Heart left ventricle (tissue), 13 donors: ENCODE measurements around the gene TRIM9.

Experiments
- POLR2A ChIP-seq, 2 donors: fragments of 450-650 bp; IDR thresholded peaks; one replicate each; pipeline ENCODE4 v1.6.1; 2017; ENCODE audit warnings: antibody characterized with exemption in 2 of 2, mild to moderate bottlenecking in 2 of 2, moderate library complexity in 2 of 2
- TF ChIP-seq, protein P1 (sequence below), 12 donors: fragments of 200-600 bp; sonication (generic) in 4 of 12; IDR thresholded peaks; one replicate each; pipeline versions ENCODE4 v1.5.0 to v1.8.0; 2018 to 2022; ENCODE audit warnings: antibody characterized with exemption in 12 of 12, mild to moderate bottlenecking in 5 of 12
- donor health status: ischemic (EF 13 %, LVEDD 7.1; RV severe dilation, severe dysfunction).
- donor health status: DM: no; HTN: yes; CAD: no.
- donor health status: DM: no; HTN: no; CAD: no.
- donor health status: ischemic (EF 25% LVEDD 6.9; RV normal size, moderate dysfunction).
- donor health status: ischemic (EF 25% LVEDD 5.7; RV mildly dilated, moderate dysfunction).
- donor health status: ischemic (EF 35%, LVEDD 5.7; RV mildly dilated, moderate dysfunction).
- donor health status: nonischemic (EF 11% LVEDD 7.7; RV severe dilation, severe dysfunction).
- donor health status: DM: yes; HTN: yes; CAD: no.
- donor health status: PGD.
- donor health status: ischemic (EF 29% LVEDD 5.4; RV normal size, mild dysfunction).
- donor health status: nonischemic (EF 23%, LVEDD 6.1; RV moderate dilation, normal function).

DNA sequence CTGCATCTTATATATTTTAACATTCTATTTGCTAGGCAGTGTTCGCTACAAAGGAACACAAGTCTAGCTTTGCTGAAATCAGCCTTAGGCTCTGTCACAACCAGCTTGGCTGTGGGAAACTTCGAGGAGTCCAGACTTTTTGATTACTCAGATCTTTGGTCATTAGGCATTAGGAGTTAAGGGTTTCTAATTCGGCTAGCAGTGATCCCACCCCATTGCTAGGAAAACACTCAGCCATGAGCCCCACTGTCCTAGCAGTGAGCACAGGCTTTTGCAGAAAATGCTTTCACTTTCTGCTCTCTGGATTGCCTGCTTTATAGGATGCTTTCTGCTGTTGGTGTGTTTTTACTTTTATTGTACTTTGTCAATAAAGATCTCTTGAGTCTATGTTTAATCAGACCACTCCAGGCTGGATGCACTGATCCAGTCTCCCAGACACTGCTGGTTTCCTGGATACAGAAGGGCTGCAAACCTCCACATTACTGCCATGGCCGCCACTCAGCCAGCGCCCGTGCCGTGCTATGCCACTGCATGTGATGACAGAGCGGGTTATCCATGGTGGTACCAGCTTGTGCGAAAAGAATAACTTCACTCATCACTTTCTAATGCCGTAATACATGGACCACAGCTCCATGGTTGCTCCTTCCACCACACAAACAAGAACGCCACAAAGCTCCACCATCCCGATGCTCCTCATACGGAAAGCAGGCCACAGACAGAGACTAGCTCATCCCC, 109.6 kb downstream of the TRIM9 start:
- TF ChIP-seq, protein P1, sequence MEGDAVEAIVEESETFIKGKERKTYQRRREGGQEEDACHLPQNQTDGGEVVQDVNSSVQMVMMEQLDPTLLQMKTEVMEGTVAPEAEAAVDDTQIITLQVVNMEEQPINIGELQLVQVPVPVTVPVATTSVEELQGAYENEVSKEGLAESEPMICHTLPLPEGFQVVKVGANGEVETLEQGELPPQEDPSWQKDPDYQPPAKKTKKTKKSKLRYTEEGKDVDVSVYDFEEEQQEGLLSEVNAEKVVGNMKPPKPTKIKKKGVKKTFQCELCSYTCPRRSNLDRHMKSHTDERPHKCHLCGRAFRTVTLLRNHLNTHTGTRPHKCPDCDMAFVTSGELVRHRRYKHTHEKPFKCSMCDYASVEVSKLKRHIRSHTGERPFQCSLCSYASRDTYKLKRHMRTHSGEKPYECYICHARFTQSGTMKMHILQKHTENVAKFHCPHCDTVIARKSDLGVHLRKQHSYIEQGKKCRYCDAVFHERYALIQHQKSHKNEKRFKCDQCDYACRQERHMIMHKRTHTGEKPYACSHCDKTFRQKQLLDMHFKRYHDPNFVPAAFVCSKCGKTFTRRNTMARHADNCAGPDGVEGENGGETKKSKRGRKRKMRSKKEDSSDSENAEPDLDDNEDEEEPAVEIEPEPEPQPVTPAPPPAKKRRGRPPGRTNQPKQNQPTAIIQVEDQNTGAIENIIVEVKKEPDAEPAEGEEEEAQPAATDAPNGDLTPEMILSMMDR (IDR thresholded peaks at IDR 0.05): no peak
- TF ChIP-seq POLR2A (IDR thresholded peaks at IDR 0.05): no peak
